NOMO-1 treated with DMSO at 0.1 percent for 48 hours (cell line): ENCODE results near the gene DNM3.

Source experiments
- DNase-seq: peaks from one replicate; lab custom pipeline; 2025; ENCODE audit not compliant: unreplicated experiment; lab: John Stamatoyannopoulos, UW

Gene DNM3

DNA sequence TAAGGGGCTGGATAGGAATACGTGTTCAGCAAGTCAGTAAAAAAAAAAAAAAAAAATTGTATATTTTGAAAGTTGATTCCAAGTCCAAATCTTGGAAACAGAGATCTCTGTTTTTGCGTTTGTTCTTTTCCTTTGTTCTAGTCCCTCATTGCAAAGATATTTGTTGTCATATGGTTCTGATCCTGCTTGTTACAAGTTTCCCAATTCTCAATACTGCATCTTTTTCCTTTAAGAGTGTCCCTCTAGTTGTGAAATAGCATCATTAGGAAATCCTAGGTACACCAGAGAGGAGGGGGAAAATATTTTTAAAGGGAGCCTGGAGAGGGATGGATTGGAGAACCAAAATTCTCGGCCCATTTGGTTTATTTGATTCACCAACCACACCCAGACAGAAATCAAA lies 426.9 kb downstream of the DNM3 start:
- no peak for DNase-seq

DNA sequence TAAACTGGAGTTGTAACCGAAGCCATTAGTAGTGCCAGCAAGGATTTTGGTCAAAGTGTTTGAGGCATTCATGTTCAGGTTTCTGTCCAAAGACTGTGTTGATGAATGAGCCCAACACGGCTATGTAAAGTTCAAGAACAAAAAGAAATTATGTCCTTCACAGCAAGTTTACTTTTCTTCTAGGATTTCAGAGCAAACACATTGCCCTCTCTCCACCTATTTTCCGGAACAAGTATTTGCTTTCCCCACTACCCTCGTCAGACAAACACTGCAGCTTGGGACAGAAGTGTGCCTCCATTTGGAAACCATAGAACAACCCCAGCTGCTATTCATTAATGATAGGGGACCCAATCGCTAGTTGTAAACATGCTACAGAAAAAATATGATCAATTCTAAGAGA lies 427.8 kb downstream of the DNM3 start:
- DNase-seq, result no peak

- peak; percentile 48 for DNase-seq
Observed at GRCh38 chr1:172269644-172270043, 428.3 kb downstream of the DNM3 start.

DNA sequence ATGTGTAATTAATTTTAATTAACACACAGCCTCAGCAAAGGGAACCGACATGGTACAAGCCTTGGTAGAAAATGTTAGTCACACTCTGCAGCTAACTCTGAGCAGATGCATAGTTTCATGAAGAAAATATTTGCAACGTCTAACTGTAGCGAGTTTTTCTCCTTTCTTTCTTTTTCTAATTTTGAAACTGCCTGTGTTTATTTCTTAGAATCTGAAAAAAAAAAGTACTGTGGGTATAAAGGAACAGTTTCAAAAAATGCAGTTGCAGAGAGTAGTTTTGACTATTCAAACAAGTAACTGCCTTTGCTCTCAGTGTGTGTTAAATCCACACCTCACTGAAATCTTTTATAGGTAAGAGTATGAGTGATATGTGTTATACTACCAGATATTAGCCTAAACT lies 429.3 kb downstream of the DNM3 start:
- peak; percentile 1 for DNase-seq

DNA sequence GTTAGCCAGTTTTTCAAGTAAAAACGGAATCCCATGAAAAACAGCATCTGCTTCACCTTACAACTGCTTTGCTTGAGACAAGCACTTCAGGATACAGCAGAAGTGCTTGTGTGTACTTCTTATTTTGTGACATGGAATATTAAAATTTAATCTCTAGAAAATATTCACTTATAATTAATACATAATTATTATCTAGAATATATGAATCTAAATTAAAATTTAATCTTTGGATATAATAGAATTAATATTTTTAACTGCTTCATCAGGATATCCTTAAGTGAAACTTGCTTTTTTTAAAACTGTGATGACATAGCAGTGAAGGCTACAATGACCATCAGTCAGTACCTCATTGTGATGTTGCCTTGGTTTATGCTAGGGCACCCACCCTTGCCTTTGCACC lies 430.8 kb downstream of the DNM3 start:
- DNase-seq, result no peak

DNA sequence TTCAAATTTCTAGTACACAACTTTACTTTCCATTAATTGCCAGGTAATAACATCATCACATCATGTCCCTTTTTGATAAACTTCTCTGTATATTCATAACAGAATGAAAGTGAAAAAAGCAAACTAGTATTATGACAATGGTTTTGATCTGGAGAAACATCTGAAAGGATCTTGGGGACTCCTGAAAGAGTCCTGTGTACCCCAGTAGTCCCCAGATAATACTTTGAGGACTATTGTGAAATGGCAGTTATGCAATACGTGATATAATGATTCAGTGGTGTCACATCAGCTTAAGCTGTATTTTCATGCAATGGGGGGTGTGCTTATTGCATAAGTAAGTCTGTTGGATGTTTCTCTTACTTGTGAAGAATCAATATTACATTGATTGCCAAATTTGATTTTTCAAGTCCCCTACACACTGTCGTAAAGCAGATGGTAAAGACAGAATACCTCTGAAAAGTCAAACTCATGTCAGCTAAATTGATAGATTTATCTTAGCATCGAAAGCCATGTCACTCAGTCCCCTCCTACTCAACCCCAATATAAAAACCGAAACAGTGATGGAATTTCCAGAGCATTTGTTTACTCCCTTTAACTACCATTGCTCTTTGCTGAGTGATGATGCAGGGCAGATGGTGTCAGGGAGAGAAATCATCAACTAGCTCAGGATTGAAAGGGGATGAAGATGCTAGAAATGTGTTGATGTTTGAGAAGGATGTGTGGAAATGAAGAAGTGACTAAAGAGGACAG lies 432.5 kb downstream of the DNM3 start:
- DNase-seq, result peak; percentile 19

GRCh38 chr1:172275478-172275877 lies 434.2 kb downstream of the DNM3 start:
- no peak for DNase-seq

DNA sequence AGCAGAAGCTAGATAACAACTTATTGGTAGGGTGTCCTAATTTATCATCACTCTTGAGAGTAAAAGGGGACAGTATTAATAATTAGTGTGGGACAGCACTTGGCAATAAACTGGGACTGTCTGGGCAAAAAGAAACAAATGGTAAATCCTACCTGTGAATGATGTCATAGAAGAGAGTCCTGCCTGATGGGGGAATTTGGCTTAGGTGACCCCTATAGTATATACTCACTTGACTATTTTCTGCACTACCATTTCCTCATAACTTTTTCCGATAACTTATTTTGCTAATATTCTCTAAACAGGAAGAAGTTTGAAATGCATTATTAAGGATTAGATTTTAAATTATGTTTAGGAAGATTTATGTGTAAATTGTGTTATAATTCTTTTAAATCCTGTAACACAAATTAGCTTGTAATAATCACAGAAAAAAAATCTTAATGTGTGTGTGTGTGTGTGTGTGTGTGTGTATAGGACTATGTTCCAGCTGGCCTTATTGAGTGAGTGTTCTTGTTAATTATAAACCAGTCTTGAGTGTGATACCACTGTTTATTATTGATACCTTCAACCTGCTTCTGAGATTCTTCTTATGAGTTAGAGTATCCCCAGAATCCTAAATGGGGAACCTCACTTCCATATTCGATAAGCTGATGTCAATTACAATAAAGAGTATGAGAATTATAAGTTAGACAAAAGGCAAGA lies 435.0 kb downstream of the DNM3 start:
- no peak for DNase-seq

DNA sequence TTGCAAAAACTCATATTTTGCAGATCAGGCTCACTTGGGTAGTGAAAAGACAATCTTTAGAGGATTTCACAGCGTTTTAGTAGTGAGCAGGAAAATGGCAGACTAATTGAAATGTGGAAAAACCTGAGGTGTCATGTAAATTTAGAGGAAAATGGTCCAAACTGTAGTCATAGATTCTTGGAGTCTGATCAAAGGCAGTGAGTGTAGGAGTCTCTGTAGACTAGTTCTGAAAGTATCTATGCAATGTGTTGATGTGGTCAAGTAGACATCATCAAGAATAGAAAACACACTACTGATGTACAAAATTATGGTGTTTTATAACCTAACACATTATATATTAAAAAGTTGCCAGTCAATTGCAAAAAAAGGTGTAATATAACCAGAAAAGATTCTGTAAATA lies 436.0 kb downstream of the DNM3 start:
- no peak for DNase-seq

DNA sequence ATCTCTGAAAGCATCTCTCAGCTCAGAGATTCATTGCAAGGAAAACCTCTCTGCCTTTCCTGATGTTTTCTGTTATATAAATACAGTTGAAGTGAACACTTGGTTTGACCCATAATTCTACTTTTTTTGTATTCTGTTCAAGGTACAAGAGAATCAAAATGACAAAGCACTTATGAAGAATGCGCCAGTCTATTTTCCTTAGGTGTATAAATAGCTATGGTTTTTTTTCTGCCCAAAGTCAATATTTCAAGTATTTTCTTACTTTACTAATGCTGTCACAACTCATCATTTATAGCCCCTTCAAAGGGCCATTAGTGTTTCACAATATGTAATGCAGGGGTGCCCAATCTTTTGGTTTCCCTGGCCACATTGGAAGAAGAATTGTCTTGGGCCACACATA lies 436.7 kb downstream of the DNM3 start:
- no peak for DNase-seq

DNA sequence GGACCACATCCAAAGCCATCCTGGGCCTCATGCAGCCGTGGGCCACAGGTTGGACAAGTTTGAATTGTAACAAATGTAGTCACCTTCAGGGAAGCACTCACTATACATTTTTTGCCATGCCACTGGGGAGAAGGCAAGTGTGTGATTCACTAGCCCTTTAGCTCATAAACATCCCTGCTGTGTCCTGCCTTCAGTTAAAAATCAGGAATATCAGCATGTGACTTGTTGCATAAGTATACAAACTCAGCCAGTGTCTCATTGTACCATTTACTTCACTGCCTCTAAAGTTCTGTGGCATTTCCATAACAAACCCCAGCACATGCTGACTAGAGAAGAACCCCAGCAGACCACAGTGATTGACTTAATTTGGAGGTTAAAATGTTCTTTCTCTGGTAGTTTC lies 437.2 kb downstream of the DNM3 start:
- DNase-seq, result no peak

- DNase-seq, result no peak
Observed at GRCh38 chr1:172279939-172280636, 438.8 kb downstream of the DNM3 start.

DNA sequence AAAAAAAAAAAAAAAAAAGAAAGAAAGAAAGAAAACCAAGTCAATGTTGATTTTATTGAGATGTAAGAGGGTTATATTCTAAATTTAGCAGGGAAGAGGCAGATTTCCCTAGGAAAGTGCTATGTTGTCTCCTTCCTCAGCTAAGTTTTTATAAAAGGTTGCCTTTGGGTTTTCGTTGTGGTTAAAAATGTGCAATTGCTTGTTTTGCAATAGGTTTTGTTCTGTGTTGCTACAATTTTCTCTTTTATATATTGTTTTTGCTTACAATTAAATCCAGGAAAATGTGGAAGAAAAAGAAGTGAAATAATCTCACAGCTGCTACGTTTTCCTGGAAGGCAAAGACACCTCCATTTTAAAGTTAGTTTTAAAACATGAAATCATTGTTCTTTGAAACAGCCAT lies 442.5 kb downstream of the DNM3 start:
- DNase-seq, result no peak

GRCh38 chr1:172286629-172287076 lies 445.4 kb downstream of the DNM3 start:
- DNase-seq, result peak; percentile 78

- peak; percentile 6 for DNase-seq
Observed at GRCh38 chr1:172287208-172287607, 445.9 kb downstream of the DNM3 start.

DNA sequence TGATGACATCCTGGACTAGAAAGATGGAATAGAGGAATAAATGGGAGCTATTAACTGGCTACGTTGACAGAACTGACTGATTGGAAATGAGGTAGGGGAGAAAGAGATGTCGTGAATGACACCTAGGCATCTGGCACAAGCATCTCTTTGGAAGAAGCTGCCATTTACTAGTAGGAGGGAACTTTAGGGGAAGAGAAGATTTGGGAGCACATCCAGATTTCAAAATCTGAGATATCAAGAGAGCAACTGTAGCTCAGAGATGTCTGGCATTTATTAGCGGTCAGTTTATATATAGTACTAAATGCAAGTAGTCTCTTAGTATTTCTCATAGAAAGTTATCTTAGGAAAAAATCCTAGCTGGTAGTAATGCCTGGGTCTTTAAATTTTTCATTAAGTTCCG lies 447.3 kb downstream of the DNM3 start:
- DNase-seq, result no peak

DNA sequence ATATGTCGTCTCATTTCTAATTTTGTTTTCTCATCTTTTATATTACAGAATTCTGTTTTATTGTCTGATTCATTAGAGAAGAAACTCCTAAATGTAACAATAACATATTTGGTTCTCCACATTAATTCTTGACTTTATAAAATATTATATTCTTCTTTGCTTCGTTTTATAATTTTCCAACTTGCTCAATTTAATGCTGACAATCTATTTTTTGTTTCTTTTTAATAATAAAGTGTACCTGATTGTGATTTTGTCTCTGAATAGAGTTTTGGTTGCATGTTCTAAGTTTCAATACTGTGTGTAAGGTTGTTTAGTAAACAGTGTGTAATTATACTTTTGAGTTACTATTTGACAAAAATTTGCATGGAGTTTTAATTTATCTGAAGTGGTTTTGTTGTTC lies 448.1 kb downstream of the DNM3 start:
- DNase-seq, result no peak

DNA sequence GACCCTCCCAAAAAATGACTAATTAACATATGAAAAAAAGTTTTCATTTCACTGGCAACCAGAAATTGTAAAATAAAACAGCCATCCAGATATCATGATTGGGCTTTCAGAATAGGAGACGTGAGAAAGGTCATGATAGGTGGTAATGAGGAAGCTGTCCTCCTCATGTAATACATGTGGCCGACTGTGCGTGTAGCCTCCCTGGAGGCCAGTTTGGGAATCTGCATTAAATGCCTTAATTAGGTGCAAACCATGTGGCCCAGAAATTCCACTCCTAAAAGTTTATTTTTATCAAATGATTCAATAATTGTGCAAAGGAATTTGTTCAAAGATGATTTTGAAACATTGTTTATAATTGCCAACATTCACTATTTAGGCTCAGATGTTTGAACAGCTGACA lies 451.5 kb downstream of the DNM3 start:
- DNase-seq, result no peak

- DNase-seq, result no peak
Observed at GRCh38 chr1:172293429-172293828, 452.1 kb downstream of the DNM3 start.

GRCh38 chr1:172298141-172298540 lies 456.8 kb downstream of the DNM3 start:
- DNase-seq, result no peak

- no peak for DNase-seq
Observed at GRCh38 chr1:172298911-172299310, 457.6 kb downstream of the DNM3 start.

DNA sequence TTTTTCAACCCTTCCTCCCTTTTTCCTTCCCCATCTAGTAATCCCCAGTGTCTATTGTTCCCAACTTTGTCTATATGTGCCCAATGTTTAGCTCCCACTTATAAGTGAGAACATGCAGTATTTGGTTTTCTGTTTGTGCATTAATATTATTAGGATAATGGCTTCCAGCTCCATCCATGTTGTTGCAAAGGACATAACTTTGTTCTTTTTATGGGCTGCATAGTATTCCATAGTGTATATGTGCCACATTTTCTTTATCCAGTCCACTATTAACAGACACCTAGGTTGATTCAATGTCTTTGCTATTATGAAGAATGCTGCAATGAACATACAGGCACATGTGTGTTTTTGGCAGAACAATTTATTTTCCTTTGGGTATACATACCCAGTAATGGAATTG lies 458.2 kb downstream of the DNM3 start:
- no peak for DNase-seq
